H1 (cell line): Measurements from ENCODE around the gene RPL3. TPM values are rescaled to one million over a fixed set of nuclear protein-coding genes. Genes with fewer than 3 reads are reported as not detected.

Experiments used
- CTCF ChIA-PET: fragments of 300-600 bp; sonication (Branson Sonifier 250); formaldehyde crosslinking; loops from one replicate; lab custom pipeline; 2021; ENCODE audit not compliant: partially characterized antibody; lab: Charles Lee
- POLR2A ChIA-PET: fragments of 300-600 bp; sonication (Branson Sonifier 250); formaldehyde crosslinking; loops from one replicate; lab custom pipeline; 2021; ENCODE audit warnings: inconsistent platforms; ENCODE audit not compliant: partially characterized antibody; lab: Charles Lee
- DNase-seq, 2 experiments: peaks; one replicate each; pipeline versions ENCODE4 v3.0.0 to v3.0.0-alpha.2; 2010 to 2022; ENCODE audit warnings: low spot score in 2 of 2, low read depth in 1 of 2, mixed read lengths in 1 of 2
- FAIRE-seq: peaks from 2 replicates; lab custom pipeline; 2011; peaks lifted over from hg19 to GRCh38; lab: Jason Lieb, UNC
- H2AFZ ChIP-seq: 2 replicates; pipeline ENCODE4 v1.8.1; 2012; ENCODE audit warnings: low read length, inconsistent platforms
- H2AK5ac ChIP-seq: 2 replicates; pipeline ENCODE4 v1.6.1; 2013; ENCODE audit warnings: low read depth, low read length
- H2BK120ac ChIP-seq: replicated peaks from 2 replicates; pipeline ENCODE3; 2013; ENCODE audit warnings: low read depth, low read length, inconsistent platforms
- H2BK12ac ChIP-seq: 2 replicates; pipeline ENCODE4 v1.6.1; 2013; ENCODE audit warnings: low read depth, low read length
- H2BK15ac ChIP-seq: 2 replicates; pipeline ENCODE4 v1.6.1; 2013; ENCODE audit warnings: low read length
- H2BK20ac ChIP-seq: 2 replicates; pipeline ENCODE4 v1.6.1; 2013; ENCODE audit warnings: low read length
- H2BK5ac ChIP-seq: 2 replicates; pipeline ENCODE4 v1.6.1; 2013; ENCODE audit warnings: low read depth, low read length
- H3K14ac ChIP-seq: 2 replicates; pipeline ENCODE4 v1.6.1; 2013; ENCODE audit warnings: inconsistent platforms; ENCODE audit not compliant: insufficient read length
- H3K18ac ChIP-seq: 2 replicates; pipeline ENCODE4 v1.6.1; 2013; ENCODE audit warnings: low read length; ENCODE audit errors: extremely low read depth
- H3K23ac ChIP-seq: 2 replicates; pipeline ENCODE4 v1.6.1; 2013; ENCODE audit warnings: inconsistent platforms; ENCODE audit not compliant: insufficient read length
- H3K23me2 ChIP-seq: 2 replicates; pipeline ENCODE4 v1.6.1; 2013; ENCODE audit warnings: low read depth, low read length
- H3K27ac ChIP-seq: 2 replicates; pipeline ENCODE4 v1.6.1; 2011; ENCODE audit warnings: low read depth, low read length, inconsistent platforms
- H3K27me3 ChIP-seq, 4 experiments: replicated peaks in 1 of 4; 1 replicate in 1 of 4; 2 replicates in 3 of 4; pipeline versions ENCODE4 v1.6.1 to v1.8.1; 2011 to 2013; ENCODE audit warnings: low read length in 3 of 4, mild to moderate bottlenecking in 3 of 4, inconsistent platforms in 2 of 4, mixed read lengths in 2 of 4, moderate library complexity in 1 of 4; ENCODE audit not compliant: control insufficient read depth in 3 of 4, insufficient read depth in 3 of 4; ENCODE audit errors: extremely low read depth in 1 of 4
- H3K36me3 ChIP-seq, 4 experiments: 2 replicates each; pipeline versions ENCODE4 v1.6.1 to v1.8.1; 2011 to 2013; ENCODE audit warnings: mild to moderate bottlenecking in 4 of 4, low read length in 3 of 4, moderate library complexity in 2 of 4, control low read depth in 1 of 4, inconsistent platforms in 1 of 4; ENCODE audit not compliant: insufficient read depth in 4 of 4, control insufficient read depth in 2 of 4
- H3K4ac ChIP-seq: replicated peaks from 2 replicates; pipeline ENCODE3; 2013; ENCODE audit warnings: low read length, low read depth, mixed read lengths, inconsistent platforms; ENCODE audit not compliant: insufficient read length
- H3K4me1 ChIP-seq, 4 experiments: replicated peaks in 1 of 4; 1 replicate in 1 of 4; 2 replicates in 3 of 4; pipeline versions ENCODE4 v1.6.1 to v1.8.1; 2011 to 2013; ENCODE audit warnings: low read length in 3 of 4, inconsistent platforms in 2 of 4, mixed read lengths in 1 of 4; ENCODE audit not compliant: insufficient read depth in 4 of 4, control insufficient read depth in 3 of 4
- H3K4me2 ChIP-seq, 2 experiments: 2 replicates each; pipeline versions ENCODE4 v1.6.1 to v1.8.1; 2011 to 2013; ENCODE audit warnings: low read depth in 2 of 2, low read length in 2 of 2, control low read depth in 1 of 2, inconsistent platforms in 1 of 2, mild to moderate bottlenecking in 1 of 2; ENCODE audit not compliant: insufficient read depth in 1 of 2
- H3K4me3 ChIP-seq, 4 experiments: fragments of 200-600, 300-600 bp in 1 of 4; sonication (generic), shearing (Covaris generic), sonication (Bioruptor Twin) in 1 of 4; 2 replicates each; pipeline versions ENCODE4 v1.5.1 to v1.8.1; 2011 to 2016; ENCODE audit warnings: low read length in 4 of 4, low read depth in 3 of 4, control low read depth in 2 of 4, inconsistent platforms in 2 of 4, mild to moderate bottlenecking in 2 of 4, mixed read lengths in 1 of 4, moderate library complexity in 1 of 4; ENCODE audit not compliant: insufficient read depth in 2 of 4; ENCODE audit errors: extremely low read depth in 1 of 4
- H3K56ac ChIP-seq: replicated peaks from 2 replicates; pipeline ENCODE3; 2013; ENCODE audit warnings: low read depth, mild to moderate bottlenecking, mixed read lengths, low read length, inconsistent platforms; ENCODE audit not compliant: insufficient read length
- H3K79me1 ChIP-seq: 2 replicates; pipeline ENCODE4 v1.6.1; 2013; ENCODE audit warnings: low read depth, low read length, control low read depth
- H3K79me2 ChIP-seq, 2 experiments: 2 replicates each; pipeline versions ENCODE4 v1.6.1 to v1.8.1; 2012 to 2013; ENCODE audit warnings: low read length in 2 of 2, mild to moderate bottlenecking in 2 of 2, inconsistent platforms in 1 of 2; ENCODE audit not compliant: insufficient read depth in 2 of 2, control insufficient read depth in 1 of 2
- H3K9ac ChIP-seq, 4 experiments: replicated peaks in 1 of 4; 1 replicate in 1 of 4; 2 replicates in 3 of 4; pipeline versions ENCODE4 v1.6.1 to v1.8.1; 2011 to 2013; ENCODE audit warnings: low read depth in 3 of 4, low read length in 3 of 4, control low read depth in 2 of 4, mild to moderate bottlenecking in 2 of 4, moderate library complexity in 2 of 4, inconsistent platforms in 1 of 4; ENCODE audit errors: extremely low read depth in 1 of 4
- H3K9me3 ChIP-seq, 2 experiments: 2 replicates each; pipeline versions ENCODE4 v1.6.1 to v1.8.1; 2012 to 2013; ENCODE audit warnings: mild to moderate bottlenecking in 2 of 2, moderate library complexity in 2 of 2, control low read depth in 1 of 2, inconsistent platforms in 1 of 2, low read depth in 1 of 2, low read length in 1 of 2, mixed read lengths in 1 of 2; ENCODE audit not compliant: insufficient read depth in 2 of 2
- H4K20me1 ChIP-seq, 2 experiments: replicated peaks in 1 of 2; 2 replicates each; pipeline versions ENCODE3 to v1.8.1; 2011 to 2013; ENCODE audit warnings: inconsistent platforms in 2 of 2, low read length in 2 of 2, mild to moderate bottlenecking in 1 of 2; ENCODE audit not compliant: insufficient read depth in 2 of 2, control insufficient read depth in 1 of 2
- H4K5ac ChIP-seq: 2 replicates; pipeline ENCODE4 v1.6.1; 2013; ENCODE audit warnings: low read length, low read depth, mixed read lengths, inconsistent platforms; ENCODE audit not compliant: insufficient read length
- H4K8ac ChIP-seq: 2 replicates; pipeline ENCODE4 v1.8.0; 2013; ENCODE audit warnings: mild to moderate bottlenecking, moderate library complexity, low read length, inconsistent platforms; ENCODE audit not compliant: insufficient read depth; ENCODE audit errors: extremely low read depth
- H4K91ac ChIP-seq: replicated peaks from 2 replicates; pipeline ENCODE3; 2013; ENCODE audit warnings: low read length, mixed read lengths, inconsistent platforms; ENCODE audit not compliant: insufficient read length
- ASH2L ChIP-seq: fragments of 200-600, 300-600 bp; sonication (generic); IDR thresholded peaks from one replicate; pipeline ENCODE4 v1.7.1; 2017; ENCODE audit warnings: low read length
- BCL11A ChIP-seq, 2 experiments: IDR thresholded peaks; one replicate each; pipeline ENCODE4 v1.6.1; 2011; ENCODE audit warnings: low read depth in 2 of 2, low read length in 2 of 2, mild to moderate bottlenecking in 2 of 2
- CBX5 ChIP-seq: fragments of 300-800, 300-1000 bp; sonication (generic); IDR thresholded peaks from 2 replicates; pipeline ENCODE4 v1.7.1; 2016; ENCODE audit warnings: antibody characterized with exemption, low read length, low read depth
- EP300 ChIP-seq, 2 experiments: IDR thresholded peaks; 1 replicate in 1 of 2; 2 replicates in 1 of 2; pipeline ENCODE4 v1.6.1; 2011 to 2012; ENCODE audit warnings: low read depth in 2 of 2, low read length in 2 of 2, mild to moderate bottlenecking in 2 of 2, borderline replicate concordance in 1 of 2, inconsistent platforms in 1 of 2, moderate library complexity in 1 of 2
- KDM1A ChIP-seq: fragments of 200-600, 300-600 bp; sonication (generic); IDR thresholded peaks from 2 replicates; pipeline ENCODE4 v1.7.1; 2016; ENCODE audit warnings: mild to moderate bottlenecking, low read length, borderline replicate concordance
- NRF1 ChIP-seq: IDR thresholded peaks from 2 replicates; pipeline ENCODE4 v1.6.1; 2011; ENCODE audit warnings: mild to moderate bottlenecking, low read depth, low read length, improper control_type of control experiment
- RFX5 ChIP-seq: IDR thresholded peaks from 2 replicates; pipeline ENCODE4 v1.6.1; 2011; ENCODE audit warnings: low read depth, low read length, improper control_type of control experiment, borderline replicate concordance
- SP2 ChIP-seq: IDR thresholded peaks from 2 replicates; pipeline ENCODE4 v1.6.1; 2012; ENCODE audit warnings: mild to moderate bottlenecking, low read length, inconsistent platforms
- SP4 ChIP-seq: IDR thresholded peaks from 2 replicates; pipeline ENCODE4 v1.6.1; 2012; ENCODE audit warnings: low read length, inconsistent platforms
- TAF7 ChIP-seq: optimal IDR thresholded peaks from 2 replicates; pipeline ENCODE3; 2011; ENCODE audit warnings: low read depth, mild to moderate bottlenecking, inconsistent platforms, low read length, moderate library complexity, borderline replicate concordance
- WGBS, 2 experiments: shearing (Covaris generic) in 1 of 2; methylation state at CpG; one replicate each; pipeline versions ENCODE4 v1.1.6 to v1.1.7; 2013 to 2015; ENCODE audit warnings: low lambda C conversion rate in 2 of 2, mixed read lengths in 2 of 2, inconsistent platforms in 1 of 2, low coverage in 1 of 2, missing lambda C conversion rate in 1 of 2; ENCODE audit not compliant: insufficient replicate concordance in 2 of 2, insufficient coverage in 1 of 2, insufficient read length in 1 of 2; ENCODE audit errors: extremely low coverage in 1 of 2, missing lambda C conversion rate in 1 of 2; 5-methylcytosine and 5-hydroxymethylcytosine counted together
- polyA plus RNA-seq, 7 experiments: library from polyadenylated mRNA; depleted of rRNA in 3 of 7; stranded (reverse) in 5 of 7; unstranded in 2 of 7; fragments of >200 nt in 5 of 7; fragments of 200-250 nt in 2 of 7; gene quantifications; 1 replicate in 5 of 7; 2 replicates in 1 of 7; 4 replicates in 1 of 7; pipeline versions ENCODE4 v1.2.1 to v1.2.3, GENCODE V29; 2011 to 2013; ENCODE audit warnings: missing spikeins in 2 of 7, mixed read lengths in 2 of 7
- total RNA-seq: library from RNA; stranded (reverse); fragmentation: NEBNext Ultra II Directional; extraction: Animal tissue kit (Norgen Biotek cat#: 25700); gene quantifications from 2 replicates; pipeline ENCODE4 v1.2.1, GENCODE V29; 2021
- TF ChIP-seq, protein P1 (sequence below), 3 experiments: IDR thresholded peaks; 1 replicate in 2 of 3; 2 replicates in 1 of 3; pipeline versions ENCODE4 v1.5.1 to v1.6.1; 2011; ENCODE audit warnings: low read length in 3 of 3, mild to moderate bottlenecking in 3 of 3, inconsistent platforms in 2 of 3, low read depth in 1 of 3, moderate library complexity in 1 of 3; ENCODE audit not compliant: insufficient read depth in 1 of 3; ENCODE audit errors: control extremely low read depth in 1 of 3

RPL3 gene
- total and polyA plus RNA-seq, 2 of the 8 experiments (the other 6 are each of a cell fraction or from before 2014, with no cell fraction given), result 2,865 to 5,466 TPM

DNA sequence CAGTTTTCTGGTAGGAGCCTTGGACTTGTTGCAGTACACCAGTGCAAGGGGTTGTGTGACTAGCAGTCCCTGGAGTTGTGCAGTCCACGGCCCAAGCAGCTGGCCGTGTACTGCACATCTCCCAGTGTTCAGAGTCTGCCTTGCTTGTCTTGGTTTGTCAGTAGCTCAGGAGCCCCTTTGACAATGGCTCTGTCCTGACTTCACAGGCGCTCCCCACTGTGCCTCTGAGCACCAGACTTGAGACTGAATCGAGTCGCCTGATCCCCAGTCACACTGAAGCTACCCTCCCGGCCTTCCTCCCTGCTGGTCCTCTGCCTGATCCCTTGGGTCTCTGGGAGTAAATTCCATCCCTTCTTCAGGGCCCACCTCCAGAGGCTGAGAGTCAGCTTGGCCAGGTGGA is 49.8 kb upstream of the RPL3 start:
- Histone ChIP-seq H3K36me3 (no peaks in the 10 kb centered on the region), H2BK120ac (no peak overlapping the region), H2BK5ac (no peak overlapping the region), H2BK15ac (no peak overlapping the region), H2AFZ (no peak overlapping the region), H2AK5ac (no peak overlapping the region), H3K4me2 (no peak overlapping the region), H3K4me1 (peaks cover 0 to 10% (median 3%) of the 10 kb centered on the region in 4 experiments; a peak in 5 of 7 replicates), H2BK20ac (no peak overlapping the region), H3K4me3 (no peak overlapping the region), H4K91ac (no peak overlapping the region), H3K4ac (no peak overlapping the region), H4K5ac (no peak overlapping the region), H3K79me2 (peaks cover 0 to 2% of the 10 kb centered on the region in 2 experiments; a peak in 1 of 4 replicates), H3K18ac (no peak overlapping the region), H3K27me3 (no peaks in the 10 kb centered on the region), H3K23me2 (no peaks in the 10 kb centered on the region), H3K14ac (no peak overlapping the region), H3K23ac (no peak overlapping the region), H2BK12ac (no peak overlapping the region), H3K9me3 (peaks cover 0 to 4% of the 10 kb centered on the region in 2 experiments; a peak in 1 of 4 replicates), H3K56ac (no peak overlapping the region), H4K8ac (no peak overlapping the region), H3K79me1 (peaks cover 7% of the 10 kb centered on the region), H4K20me1 (peaks cover 0 to 7% of the 10 kb centered on the region in 2 experiments), H3K27ac (no peak overlapping the region), H3K9ac (no peak overlapping the region)
- DNase-seq (no peak), FAIRE-seq (no peak)
- ChIA-PET POLR2A (interaction anchor here (22.5 kb wide), 1 partner anchor 54 kb away, joined by 413 read pairs; the partner anchor contains the start of gene RPL3), CTCF (interaction anchor here (1.0 to 2.1 kb wide), 6 partner anchors 15 to 198 kb away, joined by 3 to 9 read pairs (median 4); no protein-coding TSS in a partner anchor)
- 84% methylated on average over 6 of the region's 6 CpGs; no CpG with 5 or more reads in 1 of the 2 experiments for WGBS, 2 experiments
- TF ChIP-seq, protein P1, sequence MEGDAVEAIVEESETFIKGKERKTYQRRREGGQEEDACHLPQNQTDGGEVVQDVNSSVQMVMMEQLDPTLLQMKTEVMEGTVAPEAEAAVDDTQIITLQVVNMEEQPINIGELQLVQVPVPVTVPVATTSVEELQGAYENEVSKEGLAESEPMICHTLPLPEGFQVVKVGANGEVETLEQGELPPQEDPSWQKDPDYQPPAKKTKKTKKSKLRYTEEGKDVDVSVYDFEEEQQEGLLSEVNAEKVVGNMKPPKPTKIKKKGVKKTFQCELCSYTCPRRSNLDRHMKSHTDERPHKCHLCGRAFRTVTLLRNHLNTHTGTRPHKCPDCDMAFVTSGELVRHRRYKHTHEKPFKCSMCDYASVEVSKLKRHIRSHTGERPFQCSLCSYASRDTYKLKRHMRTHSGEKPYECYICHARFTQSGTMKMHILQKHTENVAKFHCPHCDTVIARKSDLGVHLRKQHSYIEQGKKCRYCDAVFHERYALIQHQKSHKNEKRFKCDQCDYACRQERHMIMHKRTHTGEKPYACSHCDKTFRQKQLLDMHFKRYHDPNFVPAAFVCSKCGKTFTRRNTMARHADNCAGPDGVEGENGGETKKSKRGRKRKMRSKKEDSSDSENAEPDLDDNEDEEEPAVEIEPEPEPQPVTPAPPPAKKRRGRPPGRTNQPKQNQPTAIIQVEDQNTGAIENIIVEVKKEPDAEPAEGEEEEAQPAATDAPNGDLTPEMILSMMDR (IDR thresholded peaks at IDR 0.05; ENCODE audit: control extremely low read depth in 1 of 3, insufficient read depth in 1 of 3, low read depth in 1 of 3, low read length in 3 of 3), result no peak
- no peak for TF ChIP-seq TAF7
- no peak for TF ChIP-seq RFX5
- no peak for TF ChIP-seq KDM1A
- TF ChIP-seq BCL11A (IDR thresholded peaks at IDR 0.05; ENCODE audit: low read depth in 2 of 2, low read length in 2 of 2), result no peak
- no peak for TF ChIP-seq CBX5
- no peak for TF ChIP-seq ASH2L
- no peak for TF ChIP-seq SP2
- no peak for TF ChIP-seq NRF1
- no peak for TF ChIP-seq EP300 (IDR thresholded peaks at IDR 0.05; ENCODE audit: borderline replicate concordance in 1 of 2, low read depth in 2 of 2, low read length in 2 of 2)
- TF ChIP-seq SP4, result no peak
